ENCODE measurements around the gene ZNF594.

DNA sequence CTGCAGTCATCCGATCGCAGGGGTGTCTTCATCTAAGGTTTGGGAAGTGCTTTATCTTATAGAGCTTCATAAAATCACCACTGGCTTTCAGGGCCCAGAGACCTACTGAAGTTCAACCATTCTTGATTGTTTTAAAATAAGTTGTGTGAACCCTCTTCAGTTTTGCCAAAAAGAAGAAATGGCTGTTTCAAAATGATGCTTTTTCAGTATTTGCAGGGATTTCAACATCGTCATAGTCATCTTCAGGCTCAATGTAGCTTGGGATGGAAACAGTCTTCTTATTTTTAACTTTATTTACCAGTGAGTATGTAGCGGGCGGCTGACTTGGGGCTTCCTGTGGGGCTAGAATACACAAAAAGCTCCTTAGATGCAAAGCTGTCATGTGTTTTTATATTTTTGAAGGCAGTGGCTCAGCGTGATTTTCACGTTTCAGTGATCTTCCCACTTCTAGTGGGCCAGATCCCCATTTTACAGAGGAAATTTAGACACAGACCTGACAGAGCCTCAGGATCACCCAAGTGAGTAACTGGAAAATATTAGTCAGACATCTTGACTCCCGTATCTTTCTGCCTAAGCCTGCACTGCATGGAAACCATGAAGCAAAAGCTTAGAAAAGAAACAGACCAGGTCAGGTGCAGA lies 19.1 kb upstream of the ZNF594 start:
- no peak for TF ChIP-seq CREB1 (IDR thresholded peaks at IDR 0.05; ENCODE audit: low read depth)
- no peak for TF ChIP-seq POLR2AphosphoS5 (IDR thresholded peaks at IDR 0.05; ENCODE audit: low read length)
- TF ChIP-seq EP300 (IDR thresholded peaks at IDR 0.05; ENCODE audit: borderline replicate concordance in 1 of 2, control insufficient read depth in 1 of 2, low read depth in 2 of 2, low read length in 2 of 2) = peak in 1 of 2 experiments; percentile 63; a peak in 2 of 4 replicates
- TF ChIP-seq, protein P1, sequence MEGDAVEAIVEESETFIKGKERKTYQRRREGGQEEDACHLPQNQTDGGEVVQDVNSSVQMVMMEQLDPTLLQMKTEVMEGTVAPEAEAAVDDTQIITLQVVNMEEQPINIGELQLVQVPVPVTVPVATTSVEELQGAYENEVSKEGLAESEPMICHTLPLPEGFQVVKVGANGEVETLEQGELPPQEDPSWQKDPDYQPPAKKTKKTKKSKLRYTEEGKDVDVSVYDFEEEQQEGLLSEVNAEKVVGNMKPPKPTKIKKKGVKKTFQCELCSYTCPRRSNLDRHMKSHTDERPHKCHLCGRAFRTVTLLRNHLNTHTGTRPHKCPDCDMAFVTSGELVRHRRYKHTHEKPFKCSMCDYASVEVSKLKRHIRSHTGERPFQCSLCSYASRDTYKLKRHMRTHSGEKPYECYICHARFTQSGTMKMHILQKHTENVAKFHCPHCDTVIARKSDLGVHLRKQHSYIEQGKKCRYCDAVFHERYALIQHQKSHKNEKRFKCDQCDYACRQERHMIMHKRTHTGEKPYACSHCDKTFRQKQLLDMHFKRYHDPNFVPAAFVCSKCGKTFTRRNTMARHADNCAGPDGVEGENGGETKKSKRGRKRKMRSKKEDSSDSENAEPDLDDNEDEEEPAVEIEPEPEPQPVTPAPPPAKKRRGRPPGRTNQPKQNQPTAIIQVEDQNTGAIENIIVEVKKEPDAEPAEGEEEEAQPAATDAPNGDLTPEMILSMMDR (IDR thresholded peaks at IDR 0.05 in 2 of 3, conservative IDR thresholded peaks at IDR 0.05 in 1 of 3; ENCODE audit: control insufficient read depth in 2 of 3, extremely low read depth in 1 of 3, insufficient read depth in 1 of 3, low read depth in 3 of 3, low read length in 3 of 3) = no peak
- TF ChIP-seq ESRRA (IDR thresholded peaks at IDR 0.05; ENCODE audit: low read length) = no peak
- no peak for TF ChIP-seq CHD2 (IDR thresholded peaks at IDR 0.05; ENCODE audit: borderline replicate concordance, low read depth, low read length)
- TF ChIP-seq LARP7 (IDR thresholded peaks at IDR 0.05) = no peak
- TF ChIP-seq, protein P2, sequence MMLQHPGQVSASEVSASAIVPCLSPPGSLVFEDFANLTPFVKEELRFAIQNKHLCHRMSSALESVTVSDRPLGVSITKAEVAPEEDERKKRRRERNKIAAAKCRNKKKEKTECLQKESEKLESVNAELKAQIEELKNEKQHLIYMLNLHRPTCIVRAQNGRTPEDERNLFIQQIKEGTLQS (IDR thresholded peaks at IDR 0.05; ENCODE audit: borderline replicate concordance, extremely low read depth, low read depth, low read length) = no peak
- TF ChIP-seq CHD4 (IDR thresholded peaks at IDR 0.05) = no peak
- peak; percentile 39 for TF ChIP-seq SPI1 (IDR thresholded peaks at IDR 0.05; ENCODE audit: borderline replicate concordance, insufficient read depth, low read depth, low read length)

All from GM12878 (cell line).